Heart right ventricle (tissue), 16 donors: ENCODE results near the gene TTK. TPM values are rescaled to one million over a fixed set of nuclear protein-coding genes. Genes with fewer than 3 reads are reported as not detected.

Source experiments
- ATAC-seq, 8 donors: fragments of 200-7000 bp; cut with Tn5 transposase; one replicate each; pipeline ENCODE4 v1.9.1; 2020; ENCODE audit warnings: mild to moderate bottlenecking in 8 of 8, moderate library complexity in 8 of 8, moderate number of reproducible peaks in 1 of 8
- DNase-seq, 2 donors: peaks; one replicate each; pipeline ENCODE4 v3.0.0-alpha.2; 2020
- H3K27ac ChIP-seq, 10 donors: fragments of 200-600 bp; sonication (generic) in 2 of 10; one replicate each; pipeline versions ENCODE4 v1.5.0 to v1.8.0; 2020 to 2022; ENCODE audit warnings: mild to moderate bottlenecking in 3 of 10
- H3K27me3 ChIP-seq, 7 donors: fragments of 200-600 bp; one replicate each; pipeline ENCODE4 v1.8.0; 2021 to 2022; ENCODE audit warnings: mild to moderate bottlenecking in 2 of 7
- H3K36me3 ChIP-seq, 9 donors: fragments of 200-600 bp; sonication (generic) in 1 of 9; one replicate each; pipeline versions ENCODE4 v1.5.0 to v1.8.0; 2020 to 2022; ENCODE audit warnings: mild to moderate bottlenecking in 2 of 9
- H3K4me1 ChIP-seq, 9 donors: fragments of 200-600 bp; sonication (generic) in 1 of 9; one replicate each; pipeline versions ENCODE4 v1.5.0 to v1.8.0; 2020 to 2022; ENCODE audit warnings: mild to moderate bottlenecking in 4 of 9
- H3K4me3 ChIP-seq, 10 donors: fragments of 200-600 bp; sonication (generic) in 2 of 10; one replicate each; pipeline versions ENCODE4 v1.5.0 to v1.8.0; 2020 to 2022; ENCODE audit warnings: mild to moderate bottlenecking in 7 of 10, moderate library complexity in 2 of 10
- H3K9me3 ChIP-seq, 11 donors: fragments of 200-600 bp in 10 of 11; sonication (generic) in 2 of 11; one replicate each; pipeline versions ENCODE4 v1.5.0 to v1.8.0; 2013 to 2022; ENCODE audit warnings: mild to moderate bottlenecking in 2 of 11, control low read depth in 1 of 11, moderate library complexity in 1 of 11
- WGBS, 2 donors: extraction: QIAGEN DNeasy Blood & Tissue Kit; methylation state at CpG; one replicate each; pipeline ENCODE4 v1.1.7; 2013; ENCODE audit warnings: inconsistent platforms in 1 of 2; 5-methylcytosine and 5-hydroxymethylcytosine counted together
- intact Hi-C, 10 donors: fragments of 100-400 bp; cut with DNase I; formaldehyde crosslinking; loops; one replicate each; pipeline versions ENCODE4 v1.11.1 to v1.14.2; 2022
- polyA plus RNA-seq, 2 donors: library from polyadenylated mRNA; stranded (reverse); fragments of 200-250 nt; gene quantifications; one replicate each; pipeline ENCODE4 v1.2.3, GENCODE V29; 2013
- total RNA-seq, 10 donors: library from RNA; stranded (reverse); fragmentation: NEBNext Ultra II Directional in 3 of 10; extraction: Animal tissue kit (Norgen Biotek cat#: 25700) in 3 of 10; gene quantifications; one replicate each; pipeline versions ENCODE4 v1.2.1 to v1.2.4, GENCODE V29; 2021 to 2023
- TF ChIP-seq, protein P1 (sequence below), 9 donors: fragments of 200-600 bp; sonication (generic) in 2 of 9; IDR thresholded peaks; one replicate each; pipeline versions ENCODE4 v1.5.0 to v1.8.0; 2021 to 2022; ENCODE audit warnings: antibody characterized with exemption in 9 of 9, mild to moderate bottlenecking in 5 of 9, moderate library complexity in 1 of 9
- donor health status: Arrhythmogenic right ventricular cardiomyopathy.
- donor health status: ischemic (EF 13 %, LVEDD 7.1; RV severe dilation, severe dysfunction).
- donor health status: healthy with polysubstance abuse.
- donor health status: DM: no; HTN: yes; CAD: no.
- donor health status: DM: no; HTN: no; CAD: no.
- donor health status: ischemic (EF 25% LVEDD 6.9; RV normal size, moderate dysfunction).
- donor health status: ischemic (EF 25% LVEDD 5.7; RV mildly dilated, moderate dysfunction).
- donor health status: healthy.
- donor health status: DM: yes; HTN: yes; CAD: no.
- donor health status: Ischemic cardiomyopathy.
- donor health status: ischemic (EF 35%, LVEDD 5.7; RV mildly dilated, moderate dysfunction).
- donor health status: nonischemic (EF 11% LVEDD 7.7; RV severe dilation, severe dysfunction).
- donor health status: DM: yes; HTN: yes; CAD: no.
- donor health status: PGD.
- donor health status: ischemic (EF 29% LVEDD 5.4; RV normal size, mild dysfunction).
- donor health status: nonischemic (EF 23%, LVEDD 6.1; RV moderate dilation, normal function).

Gene TTK
- total and polyA plus RNA-seq, 12 donors = 0.15 to 3.4 (median 0.36) TPM; not detected in 2

DNA sequence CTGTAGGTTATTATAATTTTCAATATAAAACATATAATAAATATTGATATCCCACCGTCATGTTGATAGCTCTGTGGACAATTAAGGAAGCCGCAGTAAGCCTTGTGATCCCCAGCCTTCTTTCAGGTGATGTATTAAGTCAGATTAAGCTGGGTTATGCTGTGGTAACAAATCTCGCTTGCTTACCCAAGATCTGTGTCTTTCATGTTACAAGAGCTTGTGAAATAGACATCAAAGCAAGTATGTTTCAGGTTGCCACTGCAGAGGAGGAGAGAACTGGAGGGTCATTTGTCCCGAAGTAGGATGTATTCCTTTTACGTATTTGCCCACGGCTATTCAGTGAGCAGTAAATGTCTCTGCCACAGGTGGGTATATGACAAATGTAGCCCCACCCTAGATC is 84.2 kb downstream of the TTK start:
- DNase-seq (no peak), ATAC-seq (no peak)
- Histone ChIP-seq H3K4me1 (no peaks in the 10 kb centered on the region), H3K27me3 (peaks cover 0 to 5% (median 0%) of the 10 kb centered on the region in 7 donors), H3K36me3 (no peaks in the 10 kb centered on the region), H3K4me3 (no peak overlapping the region), H3K9me3 (no peaks in the 10 kb centered on the region), H3K27ac (no peak overlapping the region)
- 91 to 94% methylated on average over 6 of the region's 6 CpGs for WGBS, 2 donors
- TF ChIP-seq, protein P1, sequence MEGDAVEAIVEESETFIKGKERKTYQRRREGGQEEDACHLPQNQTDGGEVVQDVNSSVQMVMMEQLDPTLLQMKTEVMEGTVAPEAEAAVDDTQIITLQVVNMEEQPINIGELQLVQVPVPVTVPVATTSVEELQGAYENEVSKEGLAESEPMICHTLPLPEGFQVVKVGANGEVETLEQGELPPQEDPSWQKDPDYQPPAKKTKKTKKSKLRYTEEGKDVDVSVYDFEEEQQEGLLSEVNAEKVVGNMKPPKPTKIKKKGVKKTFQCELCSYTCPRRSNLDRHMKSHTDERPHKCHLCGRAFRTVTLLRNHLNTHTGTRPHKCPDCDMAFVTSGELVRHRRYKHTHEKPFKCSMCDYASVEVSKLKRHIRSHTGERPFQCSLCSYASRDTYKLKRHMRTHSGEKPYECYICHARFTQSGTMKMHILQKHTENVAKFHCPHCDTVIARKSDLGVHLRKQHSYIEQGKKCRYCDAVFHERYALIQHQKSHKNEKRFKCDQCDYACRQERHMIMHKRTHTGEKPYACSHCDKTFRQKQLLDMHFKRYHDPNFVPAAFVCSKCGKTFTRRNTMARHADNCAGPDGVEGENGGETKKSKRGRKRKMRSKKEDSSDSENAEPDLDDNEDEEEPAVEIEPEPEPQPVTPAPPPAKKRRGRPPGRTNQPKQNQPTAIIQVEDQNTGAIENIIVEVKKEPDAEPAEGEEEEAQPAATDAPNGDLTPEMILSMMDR (IDR thresholded peaks at IDR 0.05) = no peak
- intact Hi-C loops = loop anchor here in 3 of 10 donors (5.0 to 10.0 kb wide), 3 partner anchors 136 to 206 kb away; partner anchors contain the start of gene ELOVL4 (in 1 of the 3)

DNA sequence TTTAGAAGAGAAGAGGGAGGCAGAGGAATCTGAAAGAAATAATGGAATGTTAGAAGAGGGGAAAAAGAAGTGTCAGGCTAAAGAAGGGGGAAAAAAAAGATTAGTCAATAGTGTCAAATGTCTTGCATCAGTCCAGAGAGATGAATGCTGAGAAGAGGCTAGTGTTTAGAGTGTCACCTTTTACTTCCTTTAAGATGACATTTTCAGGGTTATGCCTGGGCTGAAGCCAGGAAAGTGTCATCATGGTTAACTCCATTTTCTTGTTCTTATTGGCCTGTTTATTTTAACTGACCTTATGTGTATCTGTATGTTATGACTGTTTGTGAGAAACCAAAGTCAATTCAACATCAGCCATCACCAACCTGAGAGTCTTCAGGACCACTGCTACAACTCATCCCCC is 87.1 kb downstream of the TTK start:
- Histone ChIP-seq H3K27me3 (peaks cover 0 to 5% (median 0%) of the 10 kb centered on the region in 7 donors), H3K4me1 (no peaks in the 10 kb centered on the region), H3K9me3 (no peaks in the 10 kb centered on the region), H3K27ac (no peak overlapping the region), H3K36me3 (no peaks in the 10 kb centered on the region), H3K4me3 (no peak overlapping the region)
- intact Hi-C loops = loop anchor here in 7 of 10 donors (5.0 to 10.0 kb wide), 3 partner anchors 144 to 317 kb away; partner anchors contain the start of gene ELOVL4 (in 2 of the 7)
- DNase-seq = no peak
- TF ChIP-seq, protein P1 (IDR thresholded peaks at IDR 0.05) = no peak
- ATAC-seq = no peak

Other genes starting within 250 kb of the TTK start
- gene ELOVL4, start 57.1 kb upstream of the TTK start, total RNA-seq = under 1 TPM in 9 of 10 donors, not detected in 1; 0.07 to 0.45 (median 0.19) TPM
- under 1 TPM; 0.07 to 0.35 TPM for gene ELOVL4, start 57.1 kb upstream of the TTK start, polyA plus RNA-seq
- gene BCKDHB, start 102.0 kb downstream of the TTK start, total RNA-seq = 10 to 100 TPM; 24.9 to 46.4 (median 33.0) TPM
- gene BCKDHB, start 102.0 kb downstream of the TTK start, polyA plus RNA-seq = 10 to 100 TPM in 1 of 2 donors, 1 to 10 TPM in 1; 7.1 to 11.1 TPM